HEK293 (cell line): Measurements from ENCODE around the gene GUCA1A.

ENCODE experiments used
- KLF10 ChIP-seq: fragments of 450-650 bp; IDR thresholded peaks from 2 replicates; pipeline ENCODE4 v1.5.1; 2018; ENCODE audit warnings: missing biosample characterization, mild to moderate bottlenecking, missing genetic modification characterization
- OVOL3 ChIP-seq: fragments of 450-650 bp; formaldehyde crosslinking; IDR thresholded peaks from 2 replicates; pipeline ENCODE4 v1.5.1; 2016; ENCODE audit warnings: missing biosample characterization, missing genetic modification characterization
- PRDM2 ChIP-seq: fragments of 450-650 bp; formaldehyde crosslinking; IDR thresholded peaks from 2 replicates; pipeline ENCODE4 v1.5.1; 2016; ENCODE audit warnings: missing biosample characterization, missing genetic modification characterization, borderline replicate concordance
- ZFP3 ChIP-seq: fragments of 450-650 bp; formaldehyde crosslinking; IDR thresholded peaks from 2 replicates; pipeline ENCODE4 v1.5.1; 2016; ENCODE audit warnings: low read depth, missing biosample characterization, missing genetic modification characterization
- ZNF274 ChIP-seq, 2 experiments: fragments of 200-500 bp in 1 of 2; fragments of 450-650 bp in 1 of 2; sonication (Bioruptor generic) in 1 of 2; formaldehyde crosslinking in 1 of 2; IDR thresholded peaks; 2 replicates each; pipeline versions ENCODE4 v1.5.1 to v1.6.1; 2014 to 2016; ENCODE audit warnings: borderline replicate concordance in 1 of 2, inconsistent platforms in 1 of 2, low read length in 1 of 2, missing biosample characterization in 1 of 2, missing genetic modification characterization in 1 of 2
- ZNF354C ChIP-seq: fragments of 450-650 bp; formaldehyde crosslinking; IDR thresholded peaks from 2 replicates; pipeline ENCODE4 v1.5.1; 2016; ENCODE audit warnings: missing biosample characterization, missing genetic modification characterization, low read depth, borderline replicate concordance
- ZNF610 ChIP-seq: fragments of 450-650 bp; formaldehyde crosslinking; IDR thresholded peaks from 2 replicates; pipeline ENCODE4 v1.5.1; 2016; ENCODE audit warnings: missing biosample characterization, missing genetic modification characterization, borderline replicate concordance
- ZNF701 ChIP-seq: fragments of 450-650 bp; formaldehyde crosslinking; IDR thresholded peaks from 2 replicates; pipeline ENCODE4 v1.5.1; 2016; ENCODE audit warnings: missing biosample characterization, missing genetic modification characterization
- ZNF791 ChIP-seq: fragments of 450-650 bp; formaldehyde crosslinking; IDR thresholded peaks from 2 replicates; pipeline ENCODE4 v1.5.1; 2016; ENCODE audit warnings: missing biosample characterization, missing genetic modification characterization
- ZSCAN18 ChIP-seq: fragments of 450-650 bp; formaldehyde crosslinking; IDR thresholded peaks from 2 replicates; pipeline ENCODE4 v1.5.1; 2016; ENCODE audit warnings: missing biosample characterization, missing genetic modification characterization
- TF ChIP-seq, protein P1 (sequence below): fragments of 450-650 bp; formaldehyde crosslinking; IDR thresholded peaks from 2 replicates; pipeline ENCODE4 v1.5.1; 2016; ENCODE audit warnings: missing biosample characterization, missing genetic modification characterization

DNA sequence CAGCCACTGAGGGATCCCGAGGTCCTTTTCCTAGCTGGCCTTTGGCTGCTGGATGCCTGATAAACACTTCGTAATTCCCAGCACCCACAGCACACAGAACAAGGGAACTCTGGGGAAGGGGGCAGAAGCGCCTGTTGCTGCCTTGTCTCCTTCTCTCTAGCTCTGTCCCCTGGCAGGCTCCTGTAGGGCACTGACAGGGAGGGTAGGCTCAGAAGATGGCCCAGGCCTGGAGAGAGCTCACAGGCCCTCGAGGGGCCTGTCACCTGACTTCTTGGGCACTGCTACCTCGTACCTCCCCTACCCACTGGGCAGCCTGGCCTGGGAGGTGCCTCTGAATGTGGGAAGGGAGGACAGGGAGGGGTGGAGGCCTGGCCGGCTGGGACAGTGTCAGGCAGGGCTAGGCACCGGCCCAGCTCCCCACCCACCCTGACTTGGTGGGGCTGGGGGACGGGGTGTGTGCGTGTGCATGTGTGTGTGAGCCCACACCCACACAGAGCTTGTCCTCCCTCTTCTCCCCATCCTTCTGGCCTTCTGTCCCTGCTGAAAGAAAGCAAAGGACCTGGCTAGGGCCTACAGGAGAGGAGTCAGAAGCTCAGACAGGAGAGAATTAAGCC, 48.8 kb upstream of the GUCA1A start:
- TF ChIP-seq, protein P1, sequence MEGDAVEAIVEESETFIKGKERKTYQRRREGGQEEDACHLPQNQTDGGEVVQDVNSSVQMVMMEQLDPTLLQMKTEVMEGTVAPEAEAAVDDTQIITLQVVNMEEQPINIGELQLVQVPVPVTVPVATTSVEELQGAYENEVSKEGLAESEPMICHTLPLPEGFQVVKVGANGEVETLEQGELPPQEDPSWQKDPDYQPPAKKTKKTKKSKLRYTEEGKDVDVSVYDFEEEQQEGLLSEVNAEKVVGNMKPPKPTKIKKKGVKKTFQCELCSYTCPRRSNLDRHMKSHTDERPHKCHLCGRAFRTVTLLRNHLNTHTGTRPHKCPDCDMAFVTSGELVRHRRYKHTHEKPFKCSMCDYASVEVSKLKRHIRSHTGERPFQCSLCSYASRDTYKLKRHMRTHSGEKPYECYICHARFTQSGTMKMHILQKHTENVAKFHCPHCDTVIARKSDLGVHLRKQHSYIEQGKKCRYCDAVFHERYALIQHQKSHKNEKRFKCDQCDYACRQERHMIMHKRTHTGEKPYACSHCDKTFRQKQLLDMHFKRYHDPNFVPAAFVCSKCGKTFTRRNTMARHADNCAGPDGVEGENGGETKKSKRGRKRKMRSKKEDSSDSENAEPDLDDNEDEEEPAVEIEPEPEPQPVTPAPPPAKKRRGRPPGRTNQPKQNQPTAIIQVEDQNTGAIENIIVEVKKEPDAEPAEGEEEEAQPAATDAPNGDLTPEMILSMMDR (tag by site-specific recombination): no peak
- TF ChIP-seq KLF10 (tag by site-specific recombination) (no peak), ZNF354C (no peak), PRDM2 (tag by site-specific recombination) (no peak), ZSCAN18 (tag by site-specific recombination) (no peak), ZNF791 (tag by site-specific recombination) (no peak), ZFP3 (tag by site-specific recombination) (no peak), ZNF274 (IDR thresholded peaks at IDR 0.05; ENCODE audit: low read length) (no peak), ZNF274 (tag by site-specific recombination; IDR thresholded peaks at IDR 0.05; ENCODE audit: borderline replicate concordance) (no peak), OVOL3 (no peak), ZNF610 (tag by site-specific recombination) (no peak), ZNF701 (tag by site-specific recombination) (no peak)
